CD14-positive monocyte (primary cell): ENCODE results near the gene DUS1L. TPM values are rescaled to one million over a fixed set of nuclear protein-coding genes. Genes with fewer than 3 reads are reported as not detected.

ENCODE experiments used
- DNase-seq, 3 donors: peaks; one replicate each; pipeline ENCODE4 v3.0.0-alpha.2; 2011 to 2022
- H2AFZ ChIP-seq: 2 replicates; pipeline ENCODE4 v1.6.0; 2012; ENCODE audit warnings: mild to moderate bottlenecking, low read depth, low read length, inconsistent platforms; ENCODE audit not compliant: insufficient read depth, poor library complexity, severe bottlenecking
- H3K27ac ChIP-seq, 2 donors: 1 replicate in 1 of 2; 2 replicates in 1 of 2; pipeline ENCODE4 v1.5.1; 2012 to 2013; ENCODE audit warnings: low read length in 2 of 2, control low read depth in 1 of 2, inconsistent platforms in 1 of 2, low read depth in 1 of 2, mild to moderate bottlenecking in 1 of 2
- H3K27me3 ChIP-seq, 2 donors: one replicate each; pipeline versions ENCODE4 v1.6.0 to v1.6.1; 2011 to 2013; ENCODE audit warnings: low read length in 2 of 2; ENCODE audit not compliant: control insufficient read depth in 2 of 2, insufficient read depth in 2 of 2
- H3K36me3 ChIP-seq, 2 donors: replicated peaks in 1 of 2; 1 replicate in 1 of 2; 2 replicates in 1 of 2; pipeline versions ENCODE4 v1.5.1 to v1.6.1; 2012 to 2013; ENCODE audit warnings: low read length in 2 of 2, control low read depth in 1 of 2, inconsistent platforms in 1 of 2, mild to moderate bottlenecking in 1 of 2; ENCODE audit not compliant: insufficient read depth in 2 of 2, control insufficient read depth in 1 of 2
- H3K4me1 ChIP-seq, 2 donors: 1 replicate in 1 of 2; 2 replicates in 1 of 2; pipeline versions ENCODE4 v1.5.1 to v1.6.1; 2012 to 2013; ENCODE audit warnings: low read length in 2 of 2, control low read depth in 1 of 2, inconsistent platforms in 1 of 2, mild to moderate bottlenecking in 1 of 2, moderate library complexity in 1 of 2; ENCODE audit not compliant: insufficient read depth in 2 of 2, control insufficient read depth in 1 of 2
- H3K4me2 ChIP-seq: replicated peaks from 2 replicates; pipeline ENCODE3; 2012; ENCODE audit warnings: low read length, moderate library complexity, mild to moderate bottlenecking; ENCODE audit not compliant: poor library complexity, severe bottlenecking; ENCODE audit errors: extremely low read depth
- H3K4me3 ChIP-seq, 3 experiments: fragments of 200-600 bp in 1 of 3; sonication (generic) in 1 of 3; replicated peaks in 1 of 3; 1 replicate in 2 of 3; 2 replicates in 1 of 3; pipeline ENCODE4 v1.5.1; 2011 to 2013; ENCODE audit warnings: low read length in 3 of 3, mild to moderate bottlenecking in 3 of 3, control low read depth in 2 of 3, low read depth in 2 of 3, inconsistent platforms in 1 of 3, moderate library complexity in 1 of 3
- H3K79me2 ChIP-seq: 2 replicates; pipeline ENCODE4 v1.6.0; 2012; ENCODE audit warnings: mild to moderate bottlenecking, control low read depth, inconsistent platforms, low read length, moderate library complexity; ENCODE audit not compliant: insufficient read depth
- H3K9ac ChIP-seq: 2 replicates; pipeline ENCODE4 v1.6.0; 2017; ENCODE audit warnings: low read length, mild to moderate bottlenecking; ENCODE audit not compliant: insufficient read depth, poor library complexity, severe bottlenecking
- H3K9me3 ChIP-seq, 2 donors: replicated peaks in 1 of 2; 1 replicate in 1 of 2; 2 replicates in 1 of 2; pipeline versions ENCODE4 v1.5.1 to v1.6.1; 2012 to 2013; ENCODE audit warnings: low read length in 2 of 2, control low read depth in 1 of 2; ENCODE audit not compliant: control insufficient read depth in 1 of 2, insufficient read depth in 1 of 2
- H4K20me1 ChIP-seq: 2 replicates; pipeline ENCODE4 v1.6.0; 2012; ENCODE audit warnings: mild to moderate bottlenecking, low read length, control low read depth, moderate library complexity; ENCODE audit not compliant: insufficient read depth
- H3K27ac Mint-ChIP-seq, 7 donors: one replicate each; pipeline ENCODE4 v1.8.0; 2020; ENCODE audit warnings: mild to moderate bottlenecking in 7 of 7, mixed read lengths in 7 of 7, moderate library complexity in 6 of 7, inconsistent platforms in 2 of 7
- H3K27me3 Mint-ChIP-seq, 3 donors: one replicate each; pipeline ENCODE4 v1.8.0; 2021 to 2022; ENCODE audit warnings: low read depth in 3 of 3, mild to moderate bottlenecking in 3 of 3, mixed read lengths in 3 of 3, moderate library complexity in 3 of 3, inconsistent platforms in 1 of 3
- H3K36me3 Mint-ChIP-seq, 2 donors: one replicate each; pipeline ENCODE4 v1.8.0; 2020; ENCODE audit warnings: mixed read lengths in 2 of 2, inconsistent platforms in 1 of 2, mild to moderate bottlenecking in 1 of 2
- H3K4me1 Mint-ChIP-seq: one replicate; pipeline ENCODE4 v1.8.0; 2020; ENCODE audit warnings: mild to moderate bottlenecking, mixed read lengths
- H3K4me3 Mint-ChIP-seq, 2 donors: one replicate each; pipeline ENCODE4 v1.8.0; 2020; ENCODE audit warnings: mild to moderate bottlenecking in 2 of 2, mixed read lengths in 2 of 2, moderate library complexity in 1 of 2
- H3K9me3 Mint-ChIP-seq, 7 donors: one replicate each; pipeline ENCODE4 v1.8.0; 2020 to 2022; ENCODE audit warnings: mixed read lengths in 7 of 7, mild to moderate bottlenecking in 6 of 7, moderate library complexity in 6 of 7, inconsistent platforms in 2 of 7
- CTCF ChIP-seq: fragments of 200-600 bp; IDR thresholded peaks from one replicate; pipeline ENCODE4 v1.8.0; 2022; ENCODE audit warnings: antibody characterized with exemption, mild to moderate bottlenecking
- WGBS: methylation state at CpG from one replicate; pipeline ENCODE4 v1.1.5; 2013; ENCODE audit warnings: missing lambda C conversion rate; ENCODE audit not compliant: insufficient coverage; 5-methylcytosine and 5-hydroxymethylcytosine counted together
- intact Hi-C, 2 donors: fragments of 100-400 bp; cut with micrococcal nuclease; formaldehyde crosslinking; loops; one replicate each; pipeline versions ENCODE4 v1.15.0 to v1.15.1; 2023
- polyA plus RNA-seq, 3 donors: library from polyadenylated mRNA; depleted of rRNA in 1 of 3; unstranded in 2 of 3; stranded (reverse) in 1 of 3; fragments of 300-500 nt in 2 of 3; fragments of >200 nt in 1 of 3; fragmentation: Illumina TruSeq in 2 of 3; gene quantifications; 1 replicate in 2 of 3; 2 replicates in 1 of 3; pipeline ENCODE4 v1.2.3, GENCODE V29; 2012 to 2021

DUS1L gene
- polyA plus RNA-seq, 3 donors = 23.9 to 175 (median 47.6) TPM

- TF ChIP-seq CTCF = no peak
- Mint-ChIP-seq H3K4me1 (peaks cover 14% of the 10 kb centered on the region), H3K27me3 (peaks cover 0 to 1% (median 0%) of the 10 kb centered on the region in 3 donors), H3K36me3 (peaks cover 6 to 15% of the 10 kb centered on the region in 2 donors), H3K9me3 (no peaks in the 10 kb centered on the region), H3K4me3 (no peak overlapping the region), H3K27ac (peak overlapping the region in 1 of 7 donors; percentile 27)
- Histone ChIP-seq H3K4me1 (peaks cover 15 to 19% of the 10 kb centered on the region in 2 donors), H2AFZ (no peak overlapping the region), H4K20me1 (peaks cover 32% of the 10 kb centered on the region), H3K27me3 (no peaks in the 10 kb centered on the region), H3K27ac (no peak overlapping the region), H3K4me2 (no peak overlapping the region), H3K9me3 (no peaks in the 10 kb centered on the region), H3K9ac (no peak overlapping the region), H3K4me3 (no peak overlapping the region), H3K79me2 (peaks cover 25% of the 10 kb centered on the region), H3K36me3 (peaks cover 5 to 17% of the 10 kb centered on the region in 2 donors)
- DNase-seq = no peak
- 85% methylated on average over 18 of the region's 19 CpGs for WGBS
- intact Hi-C loops = no loop called here
Measured at GRCh38 chr17:82018152-82018988, 47.2 kb downstream of the DUS1L start.

DNA sequence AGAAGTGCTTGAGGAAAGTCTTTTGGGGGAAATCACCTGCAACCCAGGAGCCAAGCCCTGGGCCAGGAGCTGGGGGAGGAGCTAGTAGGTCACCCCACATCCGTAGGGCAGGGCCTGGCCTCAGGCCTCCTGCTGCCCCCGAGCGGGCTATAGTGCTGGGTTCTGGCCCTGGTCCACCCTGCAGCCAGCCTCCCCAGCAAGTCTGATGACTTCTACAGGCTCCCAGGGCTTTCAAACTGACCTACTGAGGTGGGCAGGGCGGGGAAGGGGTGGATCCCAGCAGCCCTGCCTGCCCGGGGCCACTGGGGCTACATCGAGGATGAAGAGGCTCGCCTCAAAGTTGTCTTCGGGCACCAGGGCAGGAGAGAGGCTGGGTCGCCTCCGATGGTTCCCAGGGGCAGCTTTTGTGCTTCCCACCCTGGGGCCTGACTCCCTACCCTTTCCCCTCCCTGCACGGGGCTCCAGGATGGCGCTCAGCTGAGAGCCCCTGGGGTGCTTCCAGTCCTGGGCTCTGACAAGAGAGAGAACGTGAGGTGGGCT, 47.9 kb downstream of the DUS1L start:
- peaks cover 0 to 1% (median 0%) of the 10 kb centered on the region in 3 donors for H3K27me3 Mint-ChIP-seq
- H3K4me3 ChIP-seq = no peak overlapping the region
- H3K27ac ChIP-seq = no peak overlapping the region
- H3K36me3 ChIP-seq = peaks cover 5 to 17% of the 10 kb centered on the region in 2 donors
- peaks cover 14% of the 10 kb centered on the region for H3K4me1 Mint-ChIP-seq
- H3K9me3 Mint-ChIP-seq = no peaks in the 10 kb centered on the region
- DNase-seq = no peak
- no peaks in the 10 kb centered on the region for H3K27me3 ChIP-seq
- peaks cover 24% of the 10 kb centered on the region for H3K79me2 ChIP-seq
- peaks cover 6 to 17% of the 10 kb centered on the region in 2 donors for H3K36me3 Mint-ChIP-seq
- H3K4me2 ChIP-seq = no peak overlapping the region
- H2AFZ ChIP-seq = no peak overlapping the region
- H4K20me1 ChIP-seq = peaks cover 32% of the 10 kb centered on the region
- H3K4me1 ChIP-seq = peaks cover 15 to 18% of the 10 kb centered on the region in 2 donors
- H3K9me3 ChIP-seq = no peaks in the 10 kb centered on the region
- intact Hi-C loops = no loop called here
- no peak overlapping the region for H3K4me3 Mint-ChIP-seq
- no peak for TF ChIP-seq CTCF
- 88% methylated on average over 8 of the region's 13 CpGs for WGBS
- H3K9ac ChIP-seq = no peak overlapping the region
- H3K27ac Mint-ChIP-seq = no peak overlapping the region
